Measurements from ENCODE around the gene ANKRD17.
"Not testable (repeated sequence)": the region's sequence is repeated elsewhere in the genome, so short reads cannot be mapped to it uniquely, and the experiment has no call there.

DNA sequence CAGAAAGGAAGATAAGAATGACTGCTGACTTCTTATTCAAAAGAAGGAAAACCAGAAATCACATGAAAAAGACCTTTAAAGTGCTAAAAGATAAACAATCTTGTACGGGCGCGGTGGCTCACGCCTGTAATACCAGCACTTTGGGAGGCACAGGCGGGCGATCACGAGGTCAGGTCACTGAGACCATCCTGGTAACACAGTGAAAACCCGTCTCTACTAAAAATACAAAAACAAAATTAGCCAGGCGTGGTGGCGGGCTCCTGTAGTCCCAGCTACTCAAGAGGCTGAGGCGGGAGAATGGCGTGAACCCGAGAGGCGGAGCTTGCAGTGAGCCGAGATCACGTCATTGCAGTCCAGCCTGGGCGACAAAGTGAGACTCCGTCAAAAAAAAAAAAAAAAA, 54.6 kb downstream of the ANKRD17 start:
- TF ChIP-seq, protein P1, sequence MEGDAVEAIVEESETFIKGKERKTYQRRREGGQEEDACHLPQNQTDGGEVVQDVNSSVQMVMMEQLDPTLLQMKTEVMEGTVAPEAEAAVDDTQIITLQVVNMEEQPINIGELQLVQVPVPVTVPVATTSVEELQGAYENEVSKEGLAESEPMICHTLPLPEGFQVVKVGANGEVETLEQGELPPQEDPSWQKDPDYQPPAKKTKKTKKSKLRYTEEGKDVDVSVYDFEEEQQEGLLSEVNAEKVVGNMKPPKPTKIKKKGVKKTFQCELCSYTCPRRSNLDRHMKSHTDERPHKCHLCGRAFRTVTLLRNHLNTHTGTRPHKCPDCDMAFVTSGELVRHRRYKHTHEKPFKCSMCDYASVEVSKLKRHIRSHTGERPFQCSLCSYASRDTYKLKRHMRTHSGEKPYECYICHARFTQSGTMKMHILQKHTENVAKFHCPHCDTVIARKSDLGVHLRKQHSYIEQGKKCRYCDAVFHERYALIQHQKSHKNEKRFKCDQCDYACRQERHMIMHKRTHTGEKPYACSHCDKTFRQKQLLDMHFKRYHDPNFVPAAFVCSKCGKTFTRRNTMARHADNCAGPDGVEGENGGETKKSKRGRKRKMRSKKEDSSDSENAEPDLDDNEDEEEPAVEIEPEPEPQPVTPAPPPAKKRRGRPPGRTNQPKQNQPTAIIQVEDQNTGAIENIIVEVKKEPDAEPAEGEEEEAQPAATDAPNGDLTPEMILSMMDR (IDR thresholded peaks at IDR 0.05; ENCODE audit: poor library complexity, severe bottlenecking): not testable (repeated sequence)
- not testable (repeated sequence) for TF ChIP-seq POLR2AphosphoS5 (IDR thresholded peaks at IDR 0.05); EZH2 (IDR thresholded peaks at IDR 0.05; ENCODE audit: borderline replicate concordance, insufficient read depth, low read length, poor library complexity, severe bottlenecking)
